ENCODE results near the gene MS4A15.

The MS4A15 gene

GRCh38 chr11:60762851-60763691 is 6.4 kb downstream of the MS4A15 start:
- no peaks in the 10 kb centered on the region for H3K9me3 ChIP-seq (ENCODE audit: control insufficient read depth, insufficient read depth, low read length)
- peaks cover 2% of the 10 kb centered on the region; the same call in 1 of the 2 replicates for H3K4me1 ChIP-seq (ENCODE audit: insufficient read depth, low read length)
- H3K36me3 ChIP-seq (ENCODE audit: insufficient read depth, low read length) = no peaks in the 10 kb centered on the region
- H3K9ac ChIP-seq (ENCODE audit: low read depth, low read length) = no peak overlapping the region

- peaks cover 2% of the 10 kb centered on the region; the same call in 1 of the 2 replicates for H3K4me1 ChIP-seq (ENCODE audit: insufficient read depth, low read length)
- no peaks in the 10 kb centered on the region for H3K36me3 ChIP-seq (ENCODE audit: insufficient read depth, low read length)
- H3K9me3 ChIP-seq (ENCODE audit: control insufficient read depth, insufficient read depth, low read length) = no peaks in the 10 kb centered on the region
- no peak overlapping the region for H3K9ac ChIP-seq (ENCODE audit: low read depth, low read length)
These were observed 7.2 kb downstream of the MS4A15 start for GRCh38 chr11:60763692-60764369.

GRCh38 chr11:60764879-60765278 is 8.2 kb downstream of the MS4A15 start:
- Histone ChIP-seq H3K9me3 (ENCODE audit: control insufficient read depth, insufficient read depth, low read length) (no peaks in the 10 kb centered on the region), H3K36me3 (ENCODE audit: insufficient read depth, low read length) (no peaks in the 10 kb centered on the region), H3K9ac (ENCODE audit: low read depth, low read length) (no peak overlapping the region), H3K4me1 (ENCODE audit: insufficient read depth, low read length) (peaks cover 2% of the 10 kb centered on the region; the same call in 1 of the 2 replicates)

GRCh38 chr11:60765355-60765754 is 8.7 kb downstream of the MS4A15 start:
- Histone ChIP-seq H3K36me3 (ENCODE audit: insufficient read depth, low read length) (no peaks in the 10 kb centered on the region), H3K9me3 (ENCODE audit: control insufficient read depth, insufficient read depth, low read length) (no peaks in the 10 kb centered on the region), H3K9ac (ENCODE audit: low read depth, low read length) (no peak overlapping the region), H3K4me1 (ENCODE audit: insufficient read depth, low read length) (peaks cover 2% of the 10 kb centered on the region; the same call in 1 of the 2 replicates)

GRCh38 chr11:60766547-60766946 is 9.9 kb downstream of the MS4A15 start:
- H3K4me1 ChIP-seq (ENCODE audit: insufficient read depth, low read length) = peaks cover 2% of the 10 kb centered on the region; the same call in 1 of the 2 replicates
- H3K9me3 ChIP-seq (ENCODE audit: control insufficient read depth, insufficient read depth, low read length) = no peaks in the 10 kb centered on the region
- no peak overlapping the region for H3K9ac ChIP-seq (ENCODE audit: low read depth, low read length)
- H3K36me3 ChIP-seq (ENCODE audit: insufficient read depth, low read length) = no peaks in the 10 kb centered on the region

- Histone ChIP-seq H3K9me3 (ENCODE audit: control insufficient read depth, insufficient read depth, low read length) (no peaks in the 10 kb centered on the region), H3K4me1 (ENCODE audit: insufficient read depth, low read length) (peaks cover 2% of the 10 kb centered on the region; the same call in 1 of the 2 replicates)
These were observed 10.7 kb downstream of the MS4A15 start for GRCh38 chr11:60767388-60767811.

GRCh38 chr11:60768202-60768601 is 11.5 kb downstream of the MS4A15 start:
- no peak overlapping the region for H3K9ac ChIP-seq (ENCODE audit: low read depth, low read length)
- H3K9me3 ChIP-seq (ENCODE audit: control insufficient read depth, insufficient read depth, low read length) = no peaks in the 10 kb centered on the region
- H3K36me3 ChIP-seq (ENCODE audit: insufficient read depth, low read length) = no peaks in the 10 kb centered on the region
- no peaks in the 10 kb centered on the region for H3K4me1 ChIP-seq (ENCODE audit: insufficient read depth, low read length)

More at GRCh38 chr11:60767388-60767811, 10.7 kb downstream of the MS4A15 start:
- Histone ChIP-seq H3K9ac (ENCODE audit: low read depth, low read length) (no peak overlapping the region), H3K36me3 (ENCODE audit: insufficient read depth, low read length) (no peaks in the 10 kb centered on the region)

- Histone ChIP-seq H3K36me3 (ENCODE audit: insufficient read depth, low read length) (no peaks in the 10 kb centered on the region), H3K9ac (ENCODE audit: low read depth, low read length) (no peak overlapping the region), H3K4me1 (ENCODE audit: insufficient read depth, low read length) (no peaks in the 10 kb centered on the region), H3K9me3 (ENCODE audit: control insufficient read depth, insufficient read depth, low read length) (no peaks in the 10 kb centered on the region)
These were observed 12.6 kb downstream of the MS4A15 start for GRCh38 chr11:60769273-60769672.

GRCh38 chr11:60769811-60770210 is 13.1 kb downstream of the MS4A15 start:
- no peaks in the 10 kb centered on the region for H3K36me3 ChIP-seq (ENCODE audit: insufficient read depth, low read length)
- H3K4me1 ChIP-seq (ENCODE audit: insufficient read depth, low read length) = no peaks in the 10 kb centered on the region
- H3K9me3 ChIP-seq (ENCODE audit: control insufficient read depth, insufficient read depth, low read length) = no peaks in the 10 kb centered on the region
- H3K9ac ChIP-seq (ENCODE audit: low read depth, low read length) = no peak overlapping the region

GRCh38 chr11:60771146-60771545 is 14.5 kb downstream of the MS4A15 start:
- Histone ChIP-seq H3K9me3 (ENCODE audit: control insufficient read depth, insufficient read depth, low read length) (no peaks in the 10 kb centered on the region), H3K9ac (ENCODE audit: low read depth, low read length) (no peak overlapping the region), H3K36me3 (ENCODE audit: insufficient read depth, low read length) (no peaks in the 10 kb centered on the region), H3K4me1 (ENCODE audit: insufficient read depth, low read length) (no peaks in the 10 kb centered on the region)

- no peaks in the 10 kb centered on the region for H3K36me3 ChIP-seq (ENCODE audit: insufficient read depth, low read length)
- H3K9me3 ChIP-seq (ENCODE audit: control insufficient read depth, insufficient read depth, low read length) = no peaks in the 10 kb centered on the region
- H3K4me1 ChIP-seq (ENCODE audit: insufficient read depth, low read length) = no peaks in the 10 kb centered on the region
- H3K9ac ChIP-seq (ENCODE audit: low read depth, low read length) = no peak overlapping the region
These were observed 15.3 kb downstream of the MS4A15 start for GRCh38 chr11:60771879-60772525.

- no peak overlapping the region for H3K9ac ChIP-seq (ENCODE audit: low read depth, low read length)
- H3K9me3 ChIP-seq (ENCODE audit: control insufficient read depth, insufficient read depth, low read length) = no peaks in the 10 kb centered on the region
- H3K36me3 ChIP-seq (ENCODE audit: insufficient read depth, low read length) = no peaks in the 10 kb centered on the region
- H3K4me1 ChIP-seq (ENCODE audit: insufficient read depth, low read length) = no peaks in the 10 kb centered on the region
These were observed 16.0 kb downstream of the MS4A15 start for GRCh38 chr11:60772666-60773065.

- Histone ChIP-seq H3K36me3 (ENCODE audit: insufficient read depth, low read length) (no peaks in the 10 kb centered on the region), H3K9me3 (ENCODE audit: control insufficient read depth, insufficient read depth, low read length) (no peaks in the 10 kb centered on the region), H3K4me1 (ENCODE audit: insufficient read depth, low read length) (no peaks in the 10 kb centered on the region), H3K9ac (ENCODE audit: low read depth, low read length) (no peak overlapping the region)
These were observed 18.1 kb downstream of the MS4A15 start for GRCh38 chr11:60774726-60775125.

- Histone ChIP-seq H3K9me3 (ENCODE audit: control insufficient read depth, insufficient read depth, low read length) (no peaks in the 10 kb centered on the region), H3K9ac (ENCODE audit: low read depth, low read length) (no peak overlapping the region), H3K36me3 (ENCODE audit: insufficient read depth, low read length) (no peaks in the 10 kb centered on the region), H3K4me1 (ENCODE audit: insufficient read depth, low read length) (no peaks in the 10 kb centered on the region)
These were observed 18.8 kb downstream of the MS4A15 start for GRCh38 chr11:60775420-60775961.

Measured in ES-I3 (cell line).